Endothelial cell of umbilical vein (primary cell): ENCODE data around the gene SSR1.
"Not testable (repeated sequence)": the region's sequence is repeated elsewhere in the genome, so short reads cannot be mapped to it uniquely, and the experiment has no call there.

ENCODE experiments used
- EZH2 ChIP-seq: IDR thresholded peaks from 2 replicates; pipeline ENCODE4 v1.6.1; 2012; ENCODE audit warnings: borderline replicate concordance, low read depth, mild to moderate bottlenecking, moderate library complexity, low read length, inconsistent platforms; ENCODE audit not compliant: severe bottlenecking
- FOS ChIP-seq: IDR thresholded peaks from 2 replicates; pipeline ENCODE4 v1.6.1; 2011; ENCODE audit warnings: mild to moderate bottlenecking, low read length, moderate library complexity, borderline replicate concordance; ENCODE audit not compliant: insufficient read depth
- JUN ChIP-seq: IDR thresholded peaks from 2 replicates; pipeline ENCODE4 v1.6.1; 2011; ENCODE audit warnings: borderline replicate concordance, low read depth; ENCODE audit not compliant: insufficient read length, insufficient read depth
- MYC ChIP-seq: IDR thresholded peaks from one replicate; pipeline ENCODE4 v1.6.1; 2011; ENCODE audit warnings: mild to moderate bottlenecking, low read depth, low read length
- POLR2A ChIP-seq: IDR thresholded peaks from 2 replicates; pipeline ENCODE4 v1.6.1; 2012; ENCODE audit warnings: low read depth, mild to moderate bottlenecking, control low read depth, low read length
- POLR2AphosphoS5 ChIP-seq: IDR thresholded peaks from 2 replicates; pipeline ENCODE4 v1.6.1; 2012; ENCODE audit warnings: low read depth, mild to moderate bottlenecking, control low read depth, low read length, moderate library complexity; ENCODE audit not compliant: insufficient read depth
- TF ChIP-seq, protein P1 (sequence below), 2 donors: IDR thresholded peaks; 1 replicate in 1 of 2; 2 replicates in 1 of 2; pipeline ENCODE4 v1.5.1; 2011; ENCODE audit warnings: low read length in 2 of 2, mild to moderate bottlenecking in 2 of 2, moderate library complexity in 2 of 2, control low read depth in 1 of 2, inconsistent platforms in 1 of 2, low read depth in 1 of 2; ENCODE audit not compliant: insufficient read depth in 1 of 2; ENCODE audit errors: extremely low read depth in 1 of 2
- TF ChIP-seq, protein P2 (sequence below): IDR thresholded peaks from 2 replicates; pipeline ENCODE4 v1.6.1; 2011; ENCODE audit not compliant: insufficient read depth, insufficient read length

DNA sequence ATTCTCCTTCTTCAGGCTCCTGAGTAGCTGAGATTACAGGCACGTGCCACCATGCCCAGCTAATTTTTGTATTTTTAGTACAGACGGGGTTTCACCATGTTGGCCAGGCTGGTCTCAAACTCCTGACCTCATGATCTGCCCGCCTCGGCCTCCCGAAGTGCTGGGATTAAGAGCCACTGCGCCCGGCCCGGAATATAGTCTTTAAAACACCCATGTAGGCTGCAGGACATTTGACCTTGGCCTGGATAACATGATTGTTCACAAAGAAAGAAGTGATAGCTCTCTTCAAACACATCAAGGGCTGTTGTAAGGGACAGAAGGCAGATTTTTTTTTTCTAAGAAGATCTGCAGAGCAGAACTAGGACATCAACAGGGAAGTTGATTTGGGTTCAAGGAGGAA, 38.5 kb downstream of the SSR1 start:
- TF ChIP-seq, protein P1, sequence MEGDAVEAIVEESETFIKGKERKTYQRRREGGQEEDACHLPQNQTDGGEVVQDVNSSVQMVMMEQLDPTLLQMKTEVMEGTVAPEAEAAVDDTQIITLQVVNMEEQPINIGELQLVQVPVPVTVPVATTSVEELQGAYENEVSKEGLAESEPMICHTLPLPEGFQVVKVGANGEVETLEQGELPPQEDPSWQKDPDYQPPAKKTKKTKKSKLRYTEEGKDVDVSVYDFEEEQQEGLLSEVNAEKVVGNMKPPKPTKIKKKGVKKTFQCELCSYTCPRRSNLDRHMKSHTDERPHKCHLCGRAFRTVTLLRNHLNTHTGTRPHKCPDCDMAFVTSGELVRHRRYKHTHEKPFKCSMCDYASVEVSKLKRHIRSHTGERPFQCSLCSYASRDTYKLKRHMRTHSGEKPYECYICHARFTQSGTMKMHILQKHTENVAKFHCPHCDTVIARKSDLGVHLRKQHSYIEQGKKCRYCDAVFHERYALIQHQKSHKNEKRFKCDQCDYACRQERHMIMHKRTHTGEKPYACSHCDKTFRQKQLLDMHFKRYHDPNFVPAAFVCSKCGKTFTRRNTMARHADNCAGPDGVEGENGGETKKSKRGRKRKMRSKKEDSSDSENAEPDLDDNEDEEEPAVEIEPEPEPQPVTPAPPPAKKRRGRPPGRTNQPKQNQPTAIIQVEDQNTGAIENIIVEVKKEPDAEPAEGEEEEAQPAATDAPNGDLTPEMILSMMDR (IDR thresholded peaks at IDR 0.05; ENCODE audit: extremely low read depth in 1 of 2, insufficient read depth in 1 of 2, low read depth in 1 of 2, low read length in 2 of 2): not testable (repeated sequence)
- not testable (repeated sequence) for TF ChIP-seq POLR2A, EZH2, FOS, POLR2AphosphoS5, MYC, JUN
- TF ChIP-seq, protein P2, sequence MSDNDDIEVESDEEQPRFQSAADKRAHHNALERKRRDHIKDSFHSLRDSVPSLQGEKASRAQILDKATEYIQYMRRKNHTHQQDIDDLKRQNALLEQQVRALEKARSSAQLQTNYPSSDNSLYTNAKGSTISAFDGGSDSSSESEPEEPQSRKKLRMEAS: not testable (repeated sequence)
